Measurements from ENCODE around the gene GALNT2. TPM values are rescaled to one million over a fixed set of nuclear protein-coding genes. Genes with fewer than 3 reads are reported as not detected.

Gene GALNT2
- total RNA-seq, 1 donor: 17.2 TPM

GRCh38 chr1:230326971-230327891, 260.2 kb downstream of the GALNT2 start:
- Histone ChIP-seq H3K4me1 (ENCODE audit: insufficient read depth, low read length) (no peaks in the 10 kb centered on the region), H3K4me3 (ENCODE audit: low read length) (no peak overlapping the region)

GRCh38 chr1:230327892-230328284, 260.9 kb downstream of the GALNT2 start:
- Histone ChIP-seq H3K4me3 (ENCODE audit: low read length) (no peak overlapping the region), H3K9me3 (ENCODE audit: low read depth, low read length) (no peaks in the 10 kb centered on the region), H3K27me3 (ENCODE audit: insufficient read depth, low read length) (no peaks in the 10 kb centered on the region), H3K4me1 (ENCODE audit: insufficient read depth, low read length) (no peaks in the 10 kb centered on the region)

More at GRCh38 chr1:230326971-230327891, 260.2 kb downstream of the GALNT2 start:
- H3K9me3 ChIP-seq (ENCODE audit: low read depth, low read length): no peaks in the 10 kb centered on the region
- H3K27me3 ChIP-seq (ENCODE audit: insufficient read depth, low read length): no peaks in the 10 kb centered on the region

GRCh38 chr1:230328342-230329015, 261.4 kb downstream of the GALNT2 start:
- Histone ChIP-seq H3K9me3 (ENCODE audit: low read depth, low read length) (no peaks in the 10 kb centered on the region), H3K4me1 (ENCODE audit: insufficient read depth, low read length) (no peaks in the 10 kb centered on the region), H3K4me3 (ENCODE audit: low read length) (no peak overlapping the region), H3K27me3 (ENCODE audit: insufficient read depth, low read length) (no peaks in the 10 kb centered on the region)

GRCh38 chr1:230330157-230330556, 263.1 kb downstream of the GALNT2 start:
- Histone ChIP-seq H3K9me3 (ENCODE audit: low read depth, low read length) (no peaks in the 10 kb centered on the region), H3K4me3 (ENCODE audit: low read length) (no peak overlapping the region), H3K4me1 (ENCODE audit: insufficient read depth, low read length) (no peaks in the 10 kb centered on the region), H3K27me3 (ENCODE audit: insufficient read depth, low read length) (no peaks in the 10 kb centered on the region)

Measured in mononuclear cell (primary cell).